Trophoblast cell (in vitro differentiated cells and primary cell): Measurements from ENCODE around the gene ZNF473.
A peak's percentile ranks its signal among the peaks of the same experiment; 100 is the strongest.

Experiments
- DNase-seq, 2 donors: peaks; one replicate each; pipeline ENCODE4 v3.0.0-alpha.2; 2016
- H2AFZ ChIP-seq: 2 replicates; pipeline ENCODE4 v1.6.1; 2013; ENCODE audit warnings: low read length, moderate library complexity, mild to moderate bottlenecking; ENCODE audit not compliant: insufficient read depth, poor library complexity
- H2AK5ac ChIP-seq: 2 replicates; pipeline ENCODE4 v1.6.1; 2013; ENCODE audit warnings: mild to moderate bottlenecking, low read length
- H2BK120ac ChIP-seq: 2 replicates; pipeline ENCODE4 v1.6.1; 2013; ENCODE audit warnings: low read length, mild to moderate bottlenecking, moderate library complexity; ENCODE audit not compliant: insufficient read depth, poor library complexity
- H2BK12ac ChIP-seq: 2 replicates; pipeline ENCODE4 v1.6.1; 2013; ENCODE audit warnings: mild to moderate bottlenecking, low read length, moderate library complexity
- H2BK5ac ChIP-seq: 2 replicates; pipeline ENCODE4 v1.6.1; 2013; ENCODE audit warnings: low read length, low read depth, moderate library complexity, mild to moderate bottlenecking; ENCODE audit not compliant: poor library complexity
- H3K14ac ChIP-seq: 2 replicates; pipeline ENCODE4 v1.6.1; 2013; ENCODE audit warnings: mild to moderate bottlenecking, low read length
- H3K18ac ChIP-seq: 2 replicates; pipeline ENCODE4 v1.6.1; 2013; ENCODE audit warnings: mild to moderate bottlenecking, low read length
- H3K23ac ChIP-seq: 2 replicates; pipeline ENCODE4 v1.6.1; 2013; ENCODE audit warnings: low read length
- H3K27ac ChIP-seq: 2 replicates; pipeline ENCODE4 v1.5.1; 2013; ENCODE audit warnings: low read depth, mild to moderate bottlenecking, inconsistent platforms, low read length, moderate library complexity
- H3K27me3 ChIP-seq: 2 replicates; pipeline ENCODE4 v1.6.1; 2013; ENCODE audit warnings: inconsistent platforms, mild to moderate bottlenecking, low read length, moderate library complexity; ENCODE audit not compliant: insufficient read depth
- H3K36me3 ChIP-seq, 2 experiments: 1 replicate in 1 of 2; 2 replicates in 1 of 2; pipeline ENCODE4 v1.6.1; 2013; ENCODE audit warnings: low read length in 2 of 2, mild to moderate bottlenecking in 2 of 2, moderate library complexity in 1 of 2; ENCODE audit not compliant: insufficient read depth in 2 of 2, control insufficient read depth in 1 of 2
- H3K4ac ChIP-seq: 2 replicates; pipeline ENCODE4 v1.6.1; 2013; ENCODE audit warnings: low read depth, mild to moderate bottlenecking, low read length, moderate library complexity
- H3K4me1 ChIP-seq, 2 experiments: 1 replicate in 1 of 2; 2 replicates in 1 of 2; pipeline ENCODE4 v1.6.1; 2013; ENCODE audit warnings: low read length in 2 of 2, mild to moderate bottlenecking in 2 of 2, moderate library complexity in 1 of 2; ENCODE audit not compliant: insufficient read depth in 2 of 2, control insufficient read depth in 1 of 2
- H3K4me2 ChIP-seq: 2 replicates; pipeline ENCODE4 v1.6.1; 2013; ENCODE audit warnings: inconsistent platforms, mild to moderate bottlenecking, low read length, moderate library complexity
- H3K4me3 ChIP-seq: 2 replicates; pipeline ENCODE4 v1.5.1; 2013; ENCODE audit warnings: mild to moderate bottlenecking, low read depth, low read length, inconsistent platforms
- H3K79me1 ChIP-seq: one replicate; pipeline ENCODE4 v1.6.1; 2013; ENCODE audit warnings: low read length
- H3K79me2 ChIP-seq: 2 replicates; pipeline ENCODE4 v1.6.1; 2013; ENCODE audit warnings: low read length, mild to moderate bottlenecking; ENCODE audit not compliant: control insufficient read depth, insufficient read depth, poor library complexity
- H3K9ac ChIP-seq: 2 replicates; pipeline ENCODE4 v1.6.1; 2013; ENCODE audit warnings: mild to moderate bottlenecking, low read length
- H3K9me3 ChIP-seq: 2 replicates; pipeline ENCODE4 v1.6.1; 2013; ENCODE audit warnings: low read depth, mild to moderate bottlenecking, control low read depth, inconsistent platforms, low read length; ENCODE audit not compliant: insufficient read depth
- H4K12ac ChIP-seq: 2 replicates; pipeline ENCODE4 v1.6.1; 2013; ENCODE audit warnings: low read depth, mild to moderate bottlenecking, low read length, moderate library complexity
- H4K8ac ChIP-seq: 2 replicates; pipeline ENCODE4 v1.6.1; 2013; ENCODE audit warnings: low read depth, mild to moderate bottlenecking, low read length, moderate library complexity
- H4K91ac ChIP-seq: one replicate; pipeline ENCODE4 v1.6.1; 2013; ENCODE audit warnings: low read depth, mild to moderate bottlenecking, low read length, moderate library complexity
- WGBS: extraction: QIAGEN DNeasy Blood & Tissue Kit; methylation state at CpG from one replicate; pipeline ENCODE4 v1.1.7; 2013; ENCODE audit warnings: missing lambda C conversion rate; ENCODE audit not compliant: insufficient read length, insufficient coverage; ENCODE audit errors: extremely low coverage; 5-methylcytosine and 5-hydroxymethylcytosine counted together

ZNF473 gene

GRCh38 chr19:50030937-50031336, 5.1 kb downstream of the ZNF473 start:
- Histone ChIP-seq H2BK120ac (no peak overlapping the region), H3K36me3 (peaks cover 30 to 48% of the 10 kb centered on the region in 2 experiments), H3K23ac (no peak overlapping the region), H3K79me2 (peaks cover 5% of the 10 kb centered on the region), H2BK5ac (no peak overlapping the region), H3K27ac (no peak overlapping the region), H2AFZ (no peak overlapping the region), H3K4ac (peak overlapping the region; percentile 35), H2AK5ac (no peak overlapping the region), H3K18ac (no peak overlapping the region), H4K8ac (no peak overlapping the region), H4K12ac (no peak overlapping the region), H3K4me2 (no peak overlapping the region), H4K91ac (no peak overlapping the region), H3K9ac (no peak overlapping the region), H3K9me3 (peaks cover 1% of the 10 kb centered on the region), H3K4me1 (peaks cover 5 to 8% of the 10 kb centered on the region in 2 experiments), H2BK12ac (no peak overlapping the region), H3K4me3 (no peak overlapping the region), H3K27me3 (no peaks in the 10 kb centered on the region), H3K14ac (no peak overlapping the region), H3K79me1 (peaks cover 2% of the 10 kb centered on the region)
- WGBS = no CpG with 5 or more reads among the region's 11 CpGs
- DNase-seq = no peak

DNA sequence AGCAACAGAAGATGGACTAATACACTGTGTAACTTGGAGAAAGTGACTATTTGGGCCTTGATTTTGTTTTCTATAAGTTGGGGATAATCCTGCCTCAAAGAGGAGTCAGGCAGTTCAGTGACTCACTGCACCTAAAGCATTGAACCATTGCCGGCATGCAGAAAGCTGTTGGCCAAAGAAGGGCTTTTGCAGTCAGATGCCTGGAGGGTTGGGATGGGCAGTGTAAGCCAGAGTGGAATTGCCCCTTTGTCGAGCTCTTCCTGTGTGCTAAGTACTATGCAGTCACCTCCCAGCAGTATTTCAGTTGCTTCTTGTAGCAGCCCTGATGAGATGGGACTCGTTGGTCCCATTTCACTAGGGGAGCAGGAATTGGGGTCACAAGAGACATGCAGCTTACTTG, 11.1 kb downstream of the ZNF473 start:
- Histone ChIP-seq H3K79me1 (no peaks in the 10 kb centered on the region), H3K36me3 (peaks cover 49 to 74% of the 10 kb centered on the region in 2 experiments), H3K23ac (no peak overlapping the region), H4K12ac (no peak overlapping the region), H3K14ac (no peak overlapping the region), H3K4me3 (no peak overlapping the region), H3K18ac (no peak overlapping the region), H3K9ac (no peak overlapping the region), H3K27ac (no peak overlapping the region), H3K4ac (no peak overlapping the region), H3K4me2 (no peak overlapping the region), H3K4me1 (no peaks in the 10 kb centered on the region), H2BK5ac (no peak overlapping the region), H3K27me3 (no peaks in the 10 kb centered on the region), H4K8ac (no peak overlapping the region), H2AK5ac (no peak overlapping the region), H2BK12ac (no peak overlapping the region), H2BK120ac (no peak overlapping the region), H3K9me3 (peaks cover 8% of the 10 kb centered on the region), H2AFZ (no peak overlapping the region), H4K91ac (no peak overlapping the region), H3K79me2 (no peaks in the 10 kb centered on the region)
- no peak for DNase-seq
- no CpG with 5 or more reads among the region's 3 CpGs for WGBS

DNA sequence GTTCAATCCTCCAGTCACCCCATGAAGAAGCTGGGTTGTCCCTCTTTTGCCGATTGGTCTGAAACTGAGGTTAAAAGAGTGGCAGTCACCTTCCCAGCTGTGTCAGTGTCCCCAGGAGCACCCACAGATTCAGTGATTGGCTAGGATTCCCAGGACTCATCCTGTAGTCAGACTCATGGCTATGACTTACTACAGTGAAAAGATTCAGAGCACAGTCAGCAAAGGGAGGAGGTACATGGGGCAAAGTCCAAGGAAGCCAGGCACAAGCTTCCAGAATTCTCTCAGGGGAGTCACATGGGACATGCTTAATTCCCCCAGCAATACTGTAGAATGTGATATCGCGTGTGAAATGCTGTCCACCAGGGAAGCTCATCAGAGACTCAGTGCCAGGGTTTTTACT, 14.2 kb downstream of the ZNF473 start:
- no peak overlapping the region for H3K27ac ChIP-seq
- H4K8ac ChIP-seq = no peak overlapping the region
- H2AK5ac ChIP-seq = no peak overlapping the region
- H3K36me3 ChIP-seq = peaks cover 63 to 76% of the 10 kb centered on the region in 2 experiments
- no peaks in the 10 kb centered on the region for H3K79me1 ChIP-seq
- no peak overlapping the region for H4K12ac ChIP-seq
- H3K4ac ChIP-seq = no peak overlapping the region
- H3K4me2 ChIP-seq = no peak overlapping the region
- no peak overlapping the region for H3K23ac ChIP-seq
- no peak overlapping the region for H2BK5ac ChIP-seq
- no CpG with 5 or more reads among the region's 3 CpGs for WGBS
- no peak overlapping the region for H2AFZ ChIP-seq
- no peak overlapping the region for H3K4me3 ChIP-seq
- no peak overlapping the region for H3K18ac ChIP-seq
- no peak overlapping the region for H3K14ac ChIP-seq
- no peak overlapping the region for H3K9ac ChIP-seq
- peaks cover 25% of the 10 kb centered on the region for H3K9me3 ChIP-seq
- H3K27me3 ChIP-seq = no peaks in the 10 kb centered on the region
- H4K91ac ChIP-seq = no peak overlapping the region
- no peak overlapping the region for H2BK120ac ChIP-seq
- no peaks in the 10 kb centered on the region for H3K79me2 ChIP-seq
- no peak for DNase-seq
- H3K4me1 ChIP-seq = no peaks in the 10 kb centered on the region
- H2BK12ac ChIP-seq = no peak overlapping the region

DNA sequence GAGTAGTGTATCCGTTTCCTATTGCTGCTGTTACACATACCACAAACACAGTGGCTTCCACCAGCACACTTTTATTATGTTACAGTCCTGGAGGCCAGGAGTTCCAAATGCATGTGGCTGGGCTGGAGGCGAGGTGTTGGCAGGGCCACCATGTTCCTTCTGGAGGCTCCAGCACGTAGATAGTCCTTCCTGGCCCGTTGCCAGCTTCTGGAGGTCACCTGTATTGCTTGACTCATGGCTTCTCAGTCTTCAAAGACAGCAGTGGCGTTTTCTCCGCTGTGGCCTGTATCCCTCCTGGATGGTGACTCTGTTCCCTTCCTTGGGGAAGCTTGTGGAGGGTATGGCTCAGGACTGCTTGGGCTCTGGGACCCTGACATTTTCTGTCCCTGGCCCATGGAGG, 15.2 kb downstream of the ZNF473 start:
- H4K91ac ChIP-seq = no peak overlapping the region
- no peak overlapping the region for H2AFZ ChIP-seq
- H3K18ac ChIP-seq = no peak overlapping the region
- H3K4me3 ChIP-seq = no peak overlapping the region
- H3K27ac ChIP-seq = no peak overlapping the region
- H3K79me2 ChIP-seq = no peaks in the 10 kb centered on the region
- no CpG with 5 or more reads among the region's 6 CpGs for WGBS
- DNase-seq = no peak
- no peak overlapping the region for H2AK5ac ChIP-seq
- peaks cover 71 to 81% of the 10 kb centered on the region in 2 experiments for H3K36me3 ChIP-seq
- H3K27me3 ChIP-seq = no peaks in the 10 kb centered on the region
- no peak overlapping the region for H3K9ac ChIP-seq
- no peak overlapping the region for H3K4me2 ChIP-seq
- H4K8ac ChIP-seq = no peak overlapping the region
- H2BK5ac ChIP-seq = no peak overlapping the region
- no peaks in the 10 kb centered on the region for H3K79me1 ChIP-seq
- H3K4me1 ChIP-seq = no peaks in the 10 kb centered on the region
- H2BK12ac ChIP-seq = no peak overlapping the region
- no peak overlapping the region for H3K23ac ChIP-seq
- no peak overlapping the region for H3K14ac ChIP-seq
- H2BK120ac ChIP-seq = no peak overlapping the region
- no peak overlapping the region for H3K4ac ChIP-seq
- peaks cover 34% of the 10 kb centered on the region for H3K9me3 ChIP-seq
- no peak overlapping the region for H4K12ac ChIP-seq
